ENCODE measurements around the gene CAT.

CAT gene

GRCh38 chr11:34507156-34507555 lies 68.4 kb downstream of the CAT start:
- H3K9me3 ChIP-seq (replicated peaks; ENCODE audit: insufficient read depth, low read length) = no peaks in the 10 kb centered on the region
- no peaks in the 10 kb centered on the region for H3K9me2 ChIP-seq (replicated peaks; ENCODE audit: insufficient read depth, low read length)
- no peaks in the 10 kb centered on the region for H4K20me1 ChIP-seq (ENCODE audit: insufficient read depth, low read length)
- H3K79me2 ChIP-seq (ENCODE audit: low read length) = no peaks in the 10 kb centered on the region
- no peak overlapping the region for H3K27ac ChIP-seq (ENCODE audit: low read length)
- H3F3A ChIP-seq (ENCODE audit: insufficient read depth, low read length) = no peaks in the 10 kb centered on the region
- H3K27me3 ChIP-seq (replicated peaks; ENCODE audit: insufficient read depth, low read length) = no peaks in the 10 kb centered on the region
- no peak overlapping the region for H3K4me3 ChIP-seq (ENCODE audit: low read length)
- no peak overlapping the region for H2AFZ ChIP-seq (ENCODE audit: low read length)
- no peaks in the 10 kb centered on the region for H3K36me3 ChIP-seq (replicated peaks; ENCODE audit: insufficient read depth, low read length)
- H3K9ac ChIP-seq (ENCODE audit: low read length) = no peak overlapping the region
- no peak for DNase-seq
- no peak overlapping the region for H3K4me2 ChIP-seq (ENCODE audit: low read depth, low read length)
- TF ChIP-seq CTCF (IDR thresholded peaks at IDR 0.05; ENCODE audit: low read length) = no peak
- no peaks in the 10 kb centered on the region for H3K4me1 ChIP-seq (ENCODE audit: low read length)

GRCh38 chr11:34507610-34508009 lies 68.9 kb downstream of the CAT start:
- Histone ChIP-seq H3K4me3 (ENCODE audit: low read length) (no peak overlapping the region), H3K27me3 (replicated peaks; ENCODE audit: insufficient read depth, low read length) (no peaks in the 10 kb centered on the region), H3F3A (ENCODE audit: insufficient read depth, low read length) (no peaks in the 10 kb centered on the region), H3K79me2 (ENCODE audit: low read length) (no peaks in the 10 kb centered on the region), H3K9ac (ENCODE audit: low read length) (no peak overlapping the region), H2AFZ (ENCODE audit: low read length) (no peak overlapping the region), H4K20me1 (ENCODE audit: insufficient read depth, low read length) (no peaks in the 10 kb centered on the region), H3K4me2 (ENCODE audit: low read depth, low read length) (no peak overlapping the region), H3K4me1 (ENCODE audit: low read length) (no peaks in the 10 kb centered on the region), H3K9me2 (replicated peaks; ENCODE audit: insufficient read depth, low read length) (no peaks in the 10 kb centered on the region), H3K27ac (ENCODE audit: low read length) (no peak overlapping the region), H3K9me3 (replicated peaks; ENCODE audit: insufficient read depth, low read length) (no peaks in the 10 kb centered on the region), H3K36me3 (replicated peaks; ENCODE audit: insufficient read depth, low read length) (no peaks in the 10 kb centered on the region)
- no peak for DNase-seq
- TF ChIP-seq EZH2 (optimal IDR thresholded peaks at IDR 0.05; ENCODE audit: low read depth, low read length) (no peak), CTCF (IDR thresholded peaks at IDR 0.05; ENCODE audit: low read length) (no peak), EZH2phosphoT487 (IDR thresholded peaks at IDR 0.05; ENCODE audit: low read length) (no peak)

GRCh38 chr11:34508524-34508923 lies 69.8 kb downstream of the CAT start:
- no peak overlapping the region for H3K9ac ChIP-seq (ENCODE audit: low read length)
- H3K9me2 ChIP-seq (replicated peaks; ENCODE audit: insufficient read depth, low read length) = no peaks in the 10 kb centered on the region
- no peak overlapping the region for H3K4me2 ChIP-seq (ENCODE audit: low read depth, low read length)
- H3K27ac ChIP-seq (ENCODE audit: low read length) = no peak overlapping the region
- no peaks in the 10 kb centered on the region for H3K36me3 ChIP-seq (replicated peaks; ENCODE audit: insufficient read depth, low read length)
- no peak overlapping the region for H3K4me3 ChIP-seq (ENCODE audit: low read length)
- no peaks in the 10 kb centered on the region for H4K20me1 ChIP-seq (ENCODE audit: insufficient read depth, low read length)
- H3K9me3 ChIP-seq (replicated peaks; ENCODE audit: insufficient read depth, low read length) = no peaks in the 10 kb centered on the region
- no peak overlapping the region for H2AFZ ChIP-seq (ENCODE audit: low read length)
- no peaks in the 10 kb centered on the region for H3K79me2 ChIP-seq (ENCODE audit: low read length)
- TF ChIP-seq CTCF (IDR thresholded peaks at IDR 0.05; ENCODE audit: low read length) (no peak), EZH2 (optimal IDR thresholded peaks at IDR 0.05; ENCODE audit: low read depth, low read length) (no peak), EZH2phosphoT487 (IDR thresholded peaks at IDR 0.05; ENCODE audit: low read length) (no peak)
- no peaks in the 10 kb centered on the region for H3K4me1 ChIP-seq (ENCODE audit: low read length)
- H3K27me3 ChIP-seq (replicated peaks; ENCODE audit: insufficient read depth, low read length) = no peaks in the 10 kb centered on the region
- no peaks in the 10 kb centered on the region for H3F3A ChIP-seq (ENCODE audit: insufficient read depth, low read length)
- DNase-seq = no peak

Data from MM.1S (cell line).